HepG2 (cell line): ENCODE measurements around the gene RAB35.

Experiments
- ATF2 ChIP-seq: sonication (generic); formaldehyde crosslinking; IDR thresholded peaks from 2 replicates; pipeline ENCODE4 v1.4.0; 2020; ENCODE audit warnings: missing genetic modification reagents
- BORCS8-MEF2B ChIP-seq: sonication (generic); formaldehyde crosslinking; IDR thresholded peaks from 2 replicates; pipeline ENCODE4 v1.8.0; 2022; ENCODE audit warnings: mild to moderate bottlenecking, missing genetic modification reagents
- CBX2 ChIP-seq, 2 experiments: fragments of 200-600 bp in 1 of 2; sonication (generic); formaldehyde crosslinking in 1 of 2; IDR thresholded peaks; 2 replicates each; pipeline versions ENCODE4 v1.7.0 to v1.8.1; 2018 to 2022; ENCODE audit warnings: low read depth in 2 of 2, low read length in 1 of 2, mild to moderate bottlenecking in 1 of 2, missing genetic modification reagents in 1 of 2
- CTCF ChIP-seq: sonication (generic); formaldehyde crosslinking; IDR thresholded peaks from 2 replicates; pipeline ENCODE4 v1.5.0; 2020; ENCODE audit warnings: mild to moderate bottlenecking, missing genetic modification reagents, moderate library complexity
- HNF4A ChIP-seq: sonication (generic); formaldehyde crosslinking; IDR thresholded peaks from 2 replicates; pipeline ENCODE4 v1.4.0; 2020; ENCODE audit warnings: missing genetic modification reagents
- ZBTB26 ChIP-seq: IDR thresholded peaks from 2 replicates; pipeline ENCODE4 v1.6.1; 2016; ENCODE audit warnings: missing compliant biosample characterization, missing genetic modification reagents, borderline replicate concordance
- ZSCAN25 ChIP-seq: sonication (generic); formaldehyde crosslinking; IDR thresholded peaks from 2 replicates; pipeline ENCODE4 v1.8.0; 2022; ENCODE audit warnings: mild to moderate bottlenecking, missing genetic modification reagents
- TF ChIP-seq, protein P1 (sequence below): sonication (generic); formaldehyde crosslinking; IDR thresholded peaks from 2 replicates; pipeline ENCODE4 v1.5.1; 2020; ENCODE audit warnings: mild to moderate bottlenecking, missing genetic modification reagents, moderate library complexity
- TF ChIP-seq, protein P2 (sequence below): IDR thresholded peaks from 2 replicates; pipeline ENCODE4 v1.6.1; 2016

- TF ChIP-seq ATF2 (CRISPR knock-in tag), result no peak
- TF ChIP-seq CBX2 (IDR thresholded peaks at IDR 0.05; ENCODE audit: low read depth, low read length), result no peak
- no peak for TF ChIP-seq CBX2 (CRISPR knock-in tag; IDR thresholded peaks at IDR 0.05; ENCODE audit: low read depth)
- no peak for TF ChIP-seq HNF4A (CRISPR knock-in tag)
- TF ChIP-seq, protein P1, sequence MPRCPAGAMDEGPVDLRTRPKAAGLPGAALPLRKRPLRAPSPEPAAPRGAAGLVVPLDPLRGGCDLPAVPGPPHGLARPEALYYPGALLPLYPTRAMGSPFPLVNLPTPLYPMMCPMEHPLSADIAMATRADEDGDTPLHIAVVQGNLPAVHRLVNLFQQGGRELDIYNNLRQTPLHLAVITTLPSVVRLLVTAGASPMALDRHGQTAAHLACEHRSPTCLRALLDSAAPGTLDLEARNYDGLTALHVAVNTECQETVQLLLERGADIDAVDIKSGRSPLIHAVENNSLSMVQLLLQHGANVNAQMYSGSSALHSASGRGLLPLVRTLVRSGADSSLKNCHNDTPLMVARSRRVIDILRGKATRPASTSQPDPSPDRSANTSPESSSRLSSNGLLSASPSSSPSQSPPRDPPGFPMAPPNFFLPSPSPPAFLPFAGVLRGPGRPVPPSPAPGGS (CRISPR knock-in tag), result no peak
- TF ChIP-seq, protein P2, sequence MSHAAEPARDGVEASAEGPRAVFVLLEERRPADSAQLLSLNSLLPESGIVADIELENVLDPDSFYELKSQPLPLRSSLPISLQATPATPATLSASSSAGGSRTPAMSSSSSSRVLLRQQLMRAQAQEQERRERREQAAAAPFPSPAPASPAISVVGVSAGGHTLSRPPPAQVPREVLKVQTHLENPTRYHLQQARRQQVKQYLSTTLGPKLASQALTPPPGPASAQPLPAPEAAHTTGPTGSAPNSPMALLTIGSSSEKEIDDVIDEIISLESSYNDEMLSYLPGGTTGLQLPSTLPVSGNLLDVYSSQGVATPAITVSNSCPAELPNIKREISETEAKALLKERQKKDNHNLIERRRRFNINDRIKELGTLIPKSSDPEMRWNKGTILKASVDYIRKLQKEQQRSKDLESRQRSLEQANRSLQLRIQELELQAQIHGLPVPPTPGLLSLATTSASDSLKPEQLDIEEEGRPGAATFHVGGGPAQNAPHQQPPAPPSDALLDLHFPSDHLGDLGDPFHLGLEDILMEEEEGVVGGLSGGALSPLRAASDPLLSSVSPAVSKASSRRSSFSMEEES (CRISPR knock-in tag), result no peak
- no peak for TF ChIP-seq ZSCAN25
- no peak for TF ChIP-seq CTCF (CRISPR knock-in tag)
- no peak for TF ChIP-seq ZBTB26
- no peak for TF ChIP-seq BORCS8-MEF2B (CRISPR knock-in tag)
Observed at GRCh38 chr12:120101617-120102016, 14.9 kb downstream of the RAB35 start.
